GM21526 (cell line): ENCODE results near the gene MPZL1.

Experiments
- ATAC-seq: cut with Tn5 transposase; IDR thresholded peaks from one replicate; pipeline ENCODE4 v1.9.1; 2021; ENCODE audit warnings: moderate library complexity; ENCODE audit not compliant: unreplicated experiment, low FRiP score

The MPZL1 gene

GRCh38 chr1:167694691-167695090 lies 27.1 kb upstream of the MPZL1 start:
- ATAC-seq, result no peak

GRCh38 chr1:167695147-167695546 lies 26.6 kb upstream of the MPZL1 start:
- ATAC-seq, result no peak

GRCh38 chr1:167695756-167696561 lies 25.8 kb upstream of the MPZL1 start:
- no peak for ATAC-seq

DNA sequence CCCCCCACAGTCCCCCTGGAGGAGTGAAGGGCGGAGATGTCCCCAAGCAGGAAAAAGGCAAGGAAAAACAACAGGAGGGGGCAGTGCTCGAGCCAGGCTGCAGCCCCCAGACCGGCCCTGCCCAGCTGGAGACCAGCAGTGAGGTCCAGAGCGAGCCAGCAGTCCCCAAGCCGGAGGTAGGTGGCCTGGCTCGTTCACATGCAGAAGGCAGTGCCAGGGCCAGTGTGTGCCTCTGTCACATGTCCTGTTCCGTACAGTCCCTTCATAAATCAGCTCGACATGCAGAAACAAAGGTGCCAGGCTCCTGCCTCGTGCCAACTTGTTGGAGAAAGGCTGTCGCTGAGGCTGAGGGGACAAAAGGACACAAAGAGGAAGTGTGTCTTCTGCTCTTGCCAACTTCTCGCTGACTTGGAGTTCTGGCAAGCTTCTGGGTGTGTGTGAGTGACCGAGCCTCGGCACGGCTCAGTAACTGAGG lies 24.1 kb upstream of the MPZL1 start:
- no peak for ATAC-seq

- no peak for ATAC-seq
Measured at GRCh38 chr1:167698313-167698712, 23.5 kb upstream of the MPZL1 start.

DNA sequence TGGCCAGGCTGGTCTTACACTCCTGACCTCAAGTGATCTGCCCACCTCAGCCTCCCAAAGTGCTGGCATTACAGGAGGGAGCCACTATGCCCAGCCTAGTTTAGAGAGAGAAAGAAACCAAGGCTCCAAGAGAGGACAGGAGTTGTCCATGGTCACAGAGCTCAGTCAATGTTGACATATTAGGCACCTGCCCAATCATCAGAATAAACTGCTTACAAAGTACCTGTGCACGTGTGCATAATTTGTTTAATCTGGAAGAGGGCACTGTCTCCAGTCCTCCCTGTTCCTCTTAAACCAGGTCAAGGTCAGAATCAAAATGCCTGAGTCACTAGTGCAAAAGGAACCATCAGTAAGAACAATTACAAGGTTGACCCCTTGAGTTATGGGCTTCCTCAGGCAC lies 20.3 kb upstream of the MPZL1 start:
- ATAC-seq, result no peak

- ATAC-seq, result no peak
Measured at GRCh38 chr1:167703557-167703956, 18.2 kb upstream of the MPZL1 start.

GRCh38 chr1:167704715-167705114 lies 17.1 kb upstream of the MPZL1 start:
- no peak for ATAC-seq

DNA sequence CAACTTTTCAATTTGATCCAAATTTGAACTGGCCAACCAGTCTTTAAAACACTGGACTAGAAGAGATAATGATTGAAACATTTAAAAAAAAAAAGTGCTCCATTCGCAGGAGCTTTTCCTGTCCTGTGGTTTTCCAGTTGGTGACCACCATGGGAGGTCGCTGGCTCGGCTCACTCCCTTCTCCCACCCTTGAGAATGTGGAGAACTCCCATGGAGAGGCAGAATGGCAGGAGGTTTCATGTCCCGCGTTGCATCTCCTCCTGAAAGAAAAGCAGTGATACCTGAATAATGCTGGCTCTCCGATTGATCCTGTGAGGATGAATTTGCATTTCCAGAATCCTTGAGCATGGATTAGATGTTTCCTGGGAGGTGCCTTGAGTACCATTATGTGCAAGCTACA lies 16.5 kb upstream of the MPZL1 start:
- ATAC-seq, result no peak

DNA sequence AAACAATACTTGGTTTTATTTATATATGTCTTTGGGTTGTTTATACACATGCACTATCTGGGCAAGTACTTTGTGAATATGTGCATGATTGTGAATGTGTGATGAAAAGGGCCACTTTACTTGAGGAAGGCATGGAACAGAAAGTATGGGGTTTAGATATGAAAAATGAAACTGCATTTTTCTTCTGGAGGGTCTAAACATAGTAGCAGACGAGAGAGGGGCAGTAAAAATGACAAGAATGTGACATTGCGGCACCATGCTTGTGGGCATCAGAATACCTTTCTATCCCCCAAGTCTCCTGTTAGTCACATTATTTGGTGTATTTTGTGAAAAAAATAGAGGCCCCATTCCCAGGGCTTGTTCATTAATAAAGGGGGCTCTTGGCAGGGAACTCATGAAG lies 15.4 kb upstream of the MPZL1 start:
- no peak for ATAC-seq

DNA sequence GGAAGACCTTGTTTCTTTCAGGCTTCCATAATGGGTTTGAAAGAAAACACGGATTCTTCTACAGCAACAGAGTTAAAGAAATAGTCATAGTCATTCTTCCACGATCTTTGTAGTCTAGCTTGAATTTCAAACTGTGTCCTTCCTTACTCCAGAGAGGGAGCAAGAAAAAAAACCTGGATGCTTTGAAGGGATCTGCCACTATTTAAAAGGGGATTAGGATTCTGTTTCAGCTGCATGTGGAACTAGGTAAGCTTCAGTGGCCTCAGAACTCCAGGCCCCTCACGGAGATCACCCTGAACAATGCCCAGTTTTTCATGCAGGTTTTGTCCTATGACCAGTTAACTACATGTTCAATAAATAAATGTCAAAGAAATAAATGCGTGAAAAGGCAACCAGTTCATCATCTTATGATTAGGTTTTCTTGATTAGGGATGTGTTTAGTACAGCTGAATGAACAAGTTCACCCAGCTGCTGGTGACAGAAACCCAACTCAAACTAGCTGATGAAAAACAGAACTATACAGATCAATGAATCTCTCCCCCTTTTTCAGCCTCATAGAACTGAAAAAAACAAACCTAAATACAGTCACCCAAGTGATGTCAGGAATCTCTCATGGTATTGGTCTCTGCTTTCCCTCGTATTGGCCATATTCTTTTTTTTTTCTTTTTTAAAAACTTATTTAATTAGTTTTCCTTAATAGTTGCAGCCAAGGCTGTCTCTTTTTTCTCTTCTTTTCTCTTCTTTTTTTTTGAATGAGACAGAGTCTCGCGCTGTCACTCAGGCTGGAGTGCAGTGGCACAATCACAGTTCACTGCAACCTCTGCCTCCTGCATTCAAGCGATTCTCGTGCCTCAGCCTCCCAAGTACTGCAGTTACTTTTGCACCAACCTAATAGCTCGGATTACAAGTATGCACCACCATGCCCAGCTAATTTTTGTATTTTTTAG lies 14.6 kb upstream of the MPZL1 start:
- ATAC-seq, result peak; percentile 40

GRCh38 chr1:167707942-167708341 lies 13.8 kb upstream of the MPZL1 start:
- no peak for ATAC-seq

- ATAC-seq, result peak; percentile 40
Measured at GRCh38 chr1:167708940-167709389, 12.8 kb upstream of the MPZL1 start.

DNA sequence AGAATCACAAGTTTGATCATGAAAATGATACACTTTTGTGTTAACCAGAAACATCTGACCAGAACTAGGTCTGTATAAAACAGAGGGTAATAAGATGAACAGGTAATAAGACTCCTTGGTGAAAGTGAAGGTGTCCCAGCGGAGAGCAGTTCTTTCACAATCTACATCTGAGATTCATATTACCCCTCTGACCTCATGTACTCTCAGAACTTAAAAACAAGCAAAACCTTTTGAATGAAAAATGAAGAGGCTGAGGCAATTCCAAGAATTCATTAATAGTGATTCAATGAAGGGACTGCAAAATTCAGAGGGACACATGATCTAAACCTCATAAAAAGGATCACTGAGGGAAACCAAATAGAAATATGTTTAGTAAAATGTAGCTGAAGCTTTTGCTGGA lies 10.9 kb upstream of the MPZL1 start:
- ATAC-seq, result no peak

- no peak for ATAC-seq
Measured at GRCh38 chr1:167711797-167712196, 10.0 kb upstream of the MPZL1 start.

DNA sequence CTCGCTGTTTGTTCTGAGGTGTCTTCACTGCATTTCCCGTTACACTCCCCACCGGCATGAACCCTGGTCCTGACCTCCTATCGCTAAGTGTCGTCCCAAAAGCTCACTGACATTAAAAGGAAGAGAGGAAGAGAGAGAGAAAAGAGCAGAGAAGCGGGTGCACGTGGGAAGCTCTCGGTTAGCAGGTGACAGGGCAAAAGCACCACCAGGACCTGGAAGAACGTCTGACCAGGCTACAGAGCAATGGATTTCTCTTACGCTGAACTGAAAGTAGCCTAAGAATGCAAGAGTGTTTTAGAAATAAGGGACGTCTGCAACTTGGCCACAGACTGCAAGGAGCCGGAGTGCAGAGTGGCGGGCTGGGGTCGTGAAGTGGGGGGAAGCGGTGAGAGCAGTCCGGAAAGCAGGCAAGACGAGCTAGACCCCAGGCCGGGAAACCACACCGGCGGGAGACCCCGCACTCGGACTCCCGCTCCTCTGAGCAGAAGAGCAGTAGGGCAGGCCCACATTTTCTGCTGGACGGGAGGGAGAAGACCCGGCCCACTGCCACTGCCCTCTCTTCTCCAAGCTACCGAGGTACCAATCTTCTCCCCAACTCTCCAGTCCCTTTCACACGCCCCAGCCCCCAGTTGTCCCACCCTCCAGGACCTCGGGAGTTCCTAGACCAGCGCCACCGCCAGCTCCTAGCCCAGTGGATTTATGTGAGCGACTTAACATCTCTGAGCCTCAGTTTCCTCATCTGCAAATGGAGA lies 8.3 kb upstream of the MPZL1 start:
- ATAC-seq, result no peak

DNA sequence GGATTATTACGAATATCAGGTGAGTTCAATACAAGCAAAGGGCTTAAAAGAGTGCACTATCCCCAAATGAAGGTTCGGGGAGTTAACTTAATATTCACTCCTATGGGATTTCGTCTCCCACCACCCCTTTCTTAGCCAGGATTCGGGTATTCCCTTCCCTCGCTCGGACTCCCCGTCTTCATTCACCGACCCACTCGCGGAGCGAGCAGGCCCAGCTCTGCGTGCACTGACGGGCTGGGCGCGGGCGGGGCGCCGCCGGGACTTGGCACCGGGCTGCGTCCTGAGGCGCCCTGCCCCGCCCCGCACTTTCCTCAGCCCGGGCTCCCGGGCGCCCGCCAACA lies 7.7 kb upstream of the MPZL1 start:
- ATAC-seq, result no peak

- peak; percentile 48 for ATAC-seq
Measured at GRCh38 chr1:167714439-167715156, 7.2 kb upstream of the MPZL1 start.

DNA sequence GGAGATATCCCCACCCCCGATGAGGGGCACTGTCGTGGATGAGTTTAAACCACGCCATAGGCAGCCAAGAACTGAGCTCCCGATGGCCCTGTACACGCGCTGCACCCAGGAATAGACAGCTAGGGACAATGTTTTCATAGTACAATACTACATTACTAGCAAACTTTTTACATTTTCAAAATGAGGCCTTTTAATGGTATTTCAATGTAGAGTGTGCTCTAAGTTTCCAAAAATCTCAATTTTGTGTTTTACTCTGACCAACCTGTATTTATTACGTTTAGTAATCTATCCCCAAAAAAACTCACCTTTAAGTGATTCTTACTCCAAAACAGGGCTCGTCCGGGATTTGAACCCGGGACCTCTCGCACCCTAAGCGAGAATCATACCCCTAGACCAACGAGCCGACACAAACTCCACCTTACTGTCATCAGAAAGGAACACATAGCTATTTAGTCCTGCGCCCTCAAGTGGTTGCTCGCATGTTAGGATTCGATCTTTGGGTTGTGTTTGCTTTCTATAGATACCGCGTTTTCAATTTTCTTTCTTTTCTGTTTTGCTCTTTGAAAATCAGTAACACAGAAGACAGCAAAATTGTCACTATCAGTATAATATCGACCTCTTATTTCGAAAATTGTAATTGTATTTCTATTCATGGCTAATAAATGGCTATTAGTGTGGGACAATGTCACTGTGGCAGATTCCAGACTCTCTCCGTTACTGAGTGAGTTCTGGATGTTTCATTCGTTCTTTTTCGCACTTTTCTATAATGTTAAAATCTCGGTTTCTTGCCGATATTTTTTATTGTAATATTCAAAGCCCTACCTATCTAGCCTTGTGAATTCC lies 6.4 kb upstream of the MPZL1 start:
- ATAC-seq, result peak; percentile 44

DNA sequence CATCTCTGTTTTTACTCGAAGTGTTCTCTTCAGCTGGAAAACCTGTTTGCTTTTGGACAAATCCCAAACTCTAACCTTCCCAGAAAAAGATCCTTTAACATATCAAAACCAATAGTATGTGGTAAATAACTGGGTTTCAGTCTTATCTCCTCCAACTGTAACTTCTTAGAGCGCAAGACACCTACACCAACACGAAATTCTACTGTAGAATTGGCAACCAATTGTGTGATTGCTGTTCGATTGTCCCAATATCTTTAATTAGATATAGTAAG lies 5.8 kb upstream of the MPZL1 start:
- no peak for ATAC-seq
